Hypothalamus (tissue), 51 donors: ENCODE data around the gene TMEM182.

Experiments used
- DNase-seq, 51 donors: peaks; one replicate each; lab custom pipeline; 2025; lab: John Stamatoyannopoulos, UW

TMEM182 gene

GRCh38 chr2:102850888-102851287, 89.1 kb downstream of the TMEM182 start:
- no peak for DNase-seq

GRCh38 chr2:102852867-102853266, 91.0 kb downstream of the TMEM182 start:
- DNase-seq = no peak
